Measurements from ENCODE around the gene MAGEA10.

- TF ChIP-seq CTCF (IDR thresholded peaks at IDR 0.05 in 2 of 3, conservative IDR thresholded peaks at IDR 0.05 in 1 of 3; ENCODE audit: insufficient read depth in 2 of 3, low read depth in 1 of 3, low read length in 3 of 3) (no peak), SNRNP70 (optimal IDR thresholded peaks at IDR 0.05; ENCODE audit: low read depth, low read length) (no peak), ZNF780A (CRISPR knock-in tag; IDR thresholded peaks at IDR 0.05) (no peak)
Observed at GRCh38 chrX:152086141-152086540, 52.2 kb downstream of the MAGEA10 start.
